Activated CD8-positive, alpha-beta memory T cell treated with anti-CD3 and anti-CD28 coated beads for 36 hours (primary cell): ENCODE measurements around the gene CLASP1. TPM values are rescaled to one million over a fixed set of nuclear protein-coding genes. Genes with fewer than 3 reads are reported as not detected.
"Not testable (repeated sequence)": the region's sequence is repeated elsewhere in the genome, so short reads cannot be mapped to it uniquely, and the experiment has no call there.

Experiments
- CTCF ChIA-PET: fragments of 350-600 bp; sonication (Branson Sonifier 250); formaldehyde crosslinking; loops from one replicate; lab custom pipeline; 2021; ENCODE audit warnings: antibody characterized with exemption; lab: Charles Lee
- POLR2A ChIA-PET: fragments of 350-600 bp; sonication (Branson Sonifier 250); formaldehyde crosslinking; loops from one replicate; lab custom pipeline; 2021; ENCODE audit warnings: antibody characterized with exemption; lab: Charles Lee
- total RNA-seq, 2 experiments: library from RNA; stranded (reverse); gene quantifications; one replicate each; pipeline ENCODE4 v1.2.3, GENCODE V29; 2021

CLASP1 gene
- total RNA-seq, 2 experiments from 2014 or later, result 63.0 to 67.4 TPM

DNA sequence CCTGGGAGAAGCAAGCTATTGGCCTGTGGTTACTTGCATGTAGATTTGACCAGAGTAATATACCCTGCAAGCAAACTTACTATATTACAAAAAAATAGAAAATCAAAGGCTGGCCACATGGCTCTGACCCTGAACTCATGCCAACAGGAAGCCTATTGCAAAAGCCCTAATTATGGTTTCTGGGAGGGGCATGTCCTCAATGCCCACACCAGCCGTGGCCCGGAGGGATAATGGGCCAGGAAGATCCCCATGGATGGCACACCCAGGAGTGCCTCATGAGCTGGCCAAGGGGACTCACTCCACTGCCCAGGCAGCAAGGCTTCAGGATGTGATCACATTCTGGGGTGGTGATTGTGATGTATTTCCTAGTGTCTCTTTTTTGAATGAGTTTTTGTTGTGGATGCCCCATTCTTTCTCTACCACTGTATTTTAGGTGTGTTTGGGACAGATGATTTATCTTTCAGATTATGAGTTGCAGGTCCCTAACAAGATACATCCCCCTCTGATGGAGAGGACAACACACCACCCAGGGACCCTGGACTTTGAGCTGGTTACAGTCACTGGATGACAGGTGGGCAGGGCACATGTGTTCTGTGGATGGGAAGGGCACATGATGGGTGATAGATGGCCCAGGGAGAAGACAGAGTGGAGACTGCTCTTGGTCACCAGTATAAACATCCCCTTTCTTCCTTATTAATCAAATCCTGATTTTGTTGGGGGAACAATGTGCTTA, 345.6 kb downstream of the CLASP1 start:
- ChIA-PET CTCF (interaction anchor here (0.5 kb wide), 1 partner anchor 218 kb away, joined by 3 read pairs; no protein-coding TSS in a partner anchor), POLR2A (no interaction called here)

DNA sequence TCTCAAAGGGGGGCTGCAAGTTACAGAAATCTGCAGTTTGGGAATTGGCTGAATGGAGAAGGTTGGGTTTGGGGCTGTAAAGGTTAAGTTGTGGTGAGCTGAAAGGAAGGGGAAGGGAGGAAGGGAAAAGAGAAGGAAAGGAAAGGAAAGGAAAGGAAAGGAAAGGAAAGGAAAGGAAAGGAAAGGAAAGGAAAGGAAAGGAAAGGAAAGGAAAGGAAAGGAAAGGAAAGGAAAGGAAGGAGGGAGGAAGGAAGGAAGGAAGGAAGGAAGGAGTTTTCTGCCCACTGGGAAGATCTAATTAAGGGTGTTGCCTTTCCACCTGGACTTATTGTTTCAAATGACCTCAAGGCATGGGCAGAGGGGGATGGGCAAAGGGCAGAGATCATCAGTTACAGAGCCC, 348.1 kb downstream of the CLASP1 start:
- CTCF ChIA-PET, POLR2A ChIA-PET: not testable (repeated sequence)

DNA sequence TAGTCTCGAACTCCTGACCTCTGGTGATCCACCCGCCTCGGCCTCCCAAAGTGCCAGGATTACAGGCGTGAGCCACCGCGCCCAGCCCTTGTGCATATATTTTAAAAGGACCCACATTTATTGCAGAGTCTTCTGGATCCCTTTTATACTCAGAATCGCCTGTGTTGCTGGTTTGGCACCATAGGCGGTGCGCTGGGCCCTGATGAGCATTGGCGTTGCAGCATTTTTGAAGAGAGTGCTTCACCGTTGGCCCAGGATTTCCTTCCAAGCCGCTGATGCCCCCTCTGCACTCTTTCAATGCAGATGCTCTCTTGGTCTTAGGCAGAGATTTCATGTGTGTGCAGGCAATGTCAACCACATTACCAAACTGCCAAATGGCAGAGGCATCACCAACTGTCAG, 350.8 kb downstream of the CLASP1 start:
- CTCF ChIA-PET, result no interaction called here

DNA sequence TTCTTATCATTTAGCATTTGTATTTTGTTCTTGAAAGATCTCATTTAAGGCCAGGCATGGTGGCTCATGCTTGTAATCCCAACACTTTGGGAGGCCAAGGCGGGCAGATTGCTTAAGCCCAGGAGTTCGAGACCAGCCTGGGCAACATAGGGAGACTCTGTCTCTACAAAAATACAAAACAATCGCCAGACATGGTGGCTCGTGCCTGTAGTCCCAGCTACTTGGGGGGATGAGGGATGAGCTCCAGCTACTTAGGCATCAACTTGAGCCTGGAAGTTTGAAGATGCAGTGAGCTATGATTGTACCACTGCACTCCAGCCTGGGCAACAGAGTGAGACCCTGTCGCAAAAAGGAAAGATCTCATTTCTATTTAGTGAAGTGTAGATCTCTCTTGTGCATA, 351.4 kb downstream of the CLASP1 start:
- CTCF ChIA-PET, POLR2A ChIA-PET: not testable (repeated sequence)

More for the DNA sequence above, 350.8 kb downstream of the CLASP1 start:
- POLR2A ChIA-PET, result no interaction called here

DNA sequence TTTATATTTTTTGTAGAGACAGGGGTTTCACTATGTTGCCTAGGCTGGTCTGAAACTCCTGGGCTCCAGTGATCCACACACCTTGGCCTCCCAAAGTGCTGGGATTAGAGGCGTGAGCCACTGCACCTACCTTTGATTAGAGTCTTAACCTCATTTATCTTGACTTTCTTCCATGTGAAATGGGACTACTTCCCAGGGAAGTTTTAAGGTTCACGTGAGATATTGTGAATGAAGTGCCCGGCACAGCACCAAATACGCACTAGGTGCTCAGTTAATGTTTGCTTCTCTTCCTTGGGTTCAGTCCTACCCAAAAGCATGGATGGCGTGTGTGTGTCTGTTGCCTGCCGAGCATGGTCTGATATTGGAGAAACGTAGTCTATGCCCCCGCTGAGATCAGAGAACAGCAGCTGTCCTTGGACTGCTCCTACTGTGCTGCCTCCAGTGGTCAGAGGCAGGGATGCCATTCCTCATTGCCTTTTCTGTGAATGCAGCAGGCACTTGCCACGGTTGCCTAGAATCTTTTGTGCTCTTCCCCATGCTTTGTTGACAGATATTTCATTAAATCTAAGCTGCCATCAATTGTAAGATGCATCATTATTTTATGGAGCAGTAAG, 351.9 kb downstream of the CLASP1 start:
- ChIA-PET CTCF (no interaction called here), POLR2A (no interaction called here)

DNA sequence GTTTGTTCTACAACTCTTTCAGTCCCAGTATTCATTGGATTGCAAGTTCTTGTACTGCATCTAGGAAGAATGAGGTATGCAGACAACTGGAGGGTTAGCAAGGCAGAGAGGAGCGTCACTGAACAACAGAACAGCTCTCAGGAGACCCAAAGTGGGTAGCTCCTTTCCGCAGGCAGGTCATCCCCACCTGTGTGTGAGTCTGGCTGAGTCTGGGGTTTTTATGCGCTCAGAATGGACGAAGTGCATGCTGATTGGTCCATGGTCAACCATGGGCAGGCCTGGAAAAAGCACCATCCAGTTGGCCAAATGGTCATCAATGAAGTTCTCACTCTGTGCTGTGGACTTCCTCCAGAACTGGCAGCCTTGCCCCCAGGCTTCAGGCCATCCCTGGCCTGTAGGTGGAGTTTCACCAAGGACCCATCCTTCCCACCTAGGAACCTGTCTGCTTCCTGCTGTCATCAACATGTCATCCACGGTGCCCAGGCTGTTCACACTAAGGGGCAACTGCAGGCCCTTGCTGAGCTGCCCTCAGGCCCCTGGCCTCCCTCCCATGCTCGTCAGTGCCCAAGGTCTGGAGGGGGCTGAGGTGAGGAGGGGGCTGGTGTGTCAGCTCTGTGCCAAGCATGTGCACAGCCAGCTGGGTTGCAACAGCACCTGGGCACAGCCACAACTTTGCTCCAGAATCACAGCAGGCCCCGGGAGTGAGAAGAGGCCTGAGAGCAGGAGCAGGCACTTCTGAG, 353.2 kb downstream of the CLASP1 start:
- ChIA-PET POLR2A (no interaction called here), CTCF (no interaction called here)

DNA sequence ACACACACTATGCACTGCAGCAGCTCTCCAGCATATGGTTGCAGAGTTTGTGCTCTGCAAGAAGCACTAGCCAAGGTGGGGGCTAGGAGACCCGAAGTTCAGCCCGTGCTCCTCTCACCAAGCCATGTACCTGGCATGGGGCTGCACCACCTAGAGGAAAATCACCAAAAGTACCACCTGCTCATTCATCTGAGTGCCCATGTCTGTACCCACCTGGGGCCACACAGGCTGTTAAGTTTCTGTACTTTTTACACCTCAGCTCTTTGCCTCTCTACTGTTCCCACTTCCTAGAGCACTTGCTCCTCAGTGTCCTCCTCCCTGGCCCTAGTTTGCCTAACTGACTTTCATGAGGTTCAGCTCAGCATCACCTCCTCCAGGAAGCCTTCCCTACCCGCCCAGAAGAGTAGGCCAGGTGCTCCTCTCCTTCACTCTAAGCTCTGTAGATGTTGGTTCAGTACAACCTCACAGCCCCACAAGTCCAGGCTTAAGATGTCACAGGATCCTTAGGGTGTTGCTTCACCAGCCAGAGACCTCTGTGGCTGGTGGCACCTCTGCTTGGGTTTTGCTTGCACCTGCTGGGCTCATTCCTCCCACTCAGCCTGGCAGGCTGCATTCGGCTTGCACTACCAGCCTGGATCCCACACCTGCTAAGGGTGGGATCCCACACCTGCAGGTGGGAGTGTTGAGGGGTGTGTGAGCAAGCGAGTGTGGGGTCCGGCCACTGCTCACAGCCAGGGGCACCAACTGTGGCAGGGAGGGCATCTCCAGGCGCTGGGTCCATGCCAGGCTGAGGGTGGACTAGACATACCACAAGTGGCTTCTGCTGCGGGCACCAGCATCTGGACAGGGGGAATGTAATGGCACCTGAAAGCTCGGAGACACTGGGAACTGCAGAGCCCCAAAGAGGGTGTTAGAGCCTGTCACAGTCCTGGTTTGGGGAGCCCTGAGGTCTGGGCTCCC, 354.1 kb downstream of the CLASP1 start:
- ChIA-PET POLR2A (no interaction called here), CTCF (no interaction called here)

DNA sequence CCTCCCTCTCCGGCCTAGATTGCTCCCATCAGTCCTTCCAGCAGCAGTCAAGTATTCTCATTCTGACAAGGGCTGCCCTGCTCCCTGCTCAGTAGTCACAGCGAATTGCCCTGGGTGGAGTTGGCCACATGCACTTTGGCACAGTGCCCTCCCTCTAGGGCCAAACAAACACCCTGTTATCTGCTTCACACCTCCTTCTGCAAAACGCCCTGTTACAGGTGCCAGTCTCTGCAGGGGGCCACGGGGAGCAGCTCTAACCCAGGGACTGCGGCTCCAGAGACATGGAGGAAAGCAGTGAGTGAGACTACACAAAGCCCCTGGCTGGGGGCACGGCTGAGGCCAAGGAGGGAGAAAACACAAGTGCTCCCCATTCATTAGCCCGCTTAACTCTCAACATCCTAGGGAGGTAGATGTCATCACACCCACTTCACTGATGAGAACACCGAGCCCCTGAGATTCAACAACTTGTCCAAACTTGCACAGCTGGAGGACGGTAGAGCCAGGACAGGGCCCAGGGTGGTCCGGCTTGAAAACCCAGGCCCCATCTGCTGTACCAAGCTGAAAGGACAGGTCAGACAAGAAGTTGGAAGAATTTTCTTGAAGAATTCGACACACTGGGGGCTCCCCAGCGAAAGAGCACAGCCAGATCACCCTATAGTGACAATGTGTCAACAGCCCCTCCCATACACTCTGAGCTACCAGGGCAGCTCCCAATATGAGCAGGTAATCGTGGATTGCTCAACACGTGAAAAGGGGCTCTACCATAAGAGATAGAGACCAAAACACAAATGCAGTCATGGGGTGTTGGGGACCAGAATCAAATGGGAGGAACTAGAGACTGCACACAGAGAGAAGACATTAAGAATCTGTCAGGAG, 355.6 kb downstream of the CLASP1 start:
- CTCF ChIA-PET, result no interaction called here
- POLR2A ChIA-PET, result no interaction called here

DNA sequence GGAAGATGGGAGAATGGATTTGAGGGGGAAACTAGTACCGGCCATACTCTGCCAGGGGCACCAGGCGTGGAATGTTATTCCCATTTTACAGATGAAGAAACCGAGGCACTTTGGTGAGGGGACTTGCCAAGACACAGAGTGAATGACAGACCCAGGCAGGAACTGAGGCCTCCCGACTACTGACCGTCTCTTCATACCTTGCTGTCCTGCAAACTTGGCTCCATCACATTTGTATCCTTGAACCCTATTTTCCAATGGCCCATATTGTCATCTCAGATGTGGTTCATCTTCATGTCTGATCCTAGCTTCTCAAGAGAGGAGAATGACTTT, 358.0 kb downstream of the CLASP1 start:
- ChIA-PET POLR2A (no interaction called here), CTCF (no interaction called here)

DNA sequence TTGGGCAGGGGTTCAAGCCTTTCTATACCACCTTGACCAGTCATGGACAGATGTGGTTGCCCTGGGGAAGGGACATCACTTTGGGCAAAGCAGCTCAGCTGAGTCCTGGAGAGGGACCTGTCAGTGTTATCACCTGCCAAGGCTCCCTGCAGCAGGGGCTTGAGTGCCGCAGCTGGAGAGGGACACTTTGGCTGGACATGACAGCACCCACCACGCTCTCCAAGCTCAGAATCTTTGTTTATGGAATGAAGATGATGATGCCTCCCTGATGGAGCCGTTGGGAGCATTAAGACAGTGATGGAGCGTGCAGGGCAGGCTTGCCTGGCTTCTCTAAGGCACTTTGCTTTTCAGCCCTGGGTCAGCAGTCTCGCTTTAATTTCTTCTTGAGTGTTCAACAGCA, 360.0 kb downstream of the CLASP1 start:
- POLR2A ChIA-PET, result no interaction called here
- CTCF ChIA-PET, result no interaction called here

DNA sequence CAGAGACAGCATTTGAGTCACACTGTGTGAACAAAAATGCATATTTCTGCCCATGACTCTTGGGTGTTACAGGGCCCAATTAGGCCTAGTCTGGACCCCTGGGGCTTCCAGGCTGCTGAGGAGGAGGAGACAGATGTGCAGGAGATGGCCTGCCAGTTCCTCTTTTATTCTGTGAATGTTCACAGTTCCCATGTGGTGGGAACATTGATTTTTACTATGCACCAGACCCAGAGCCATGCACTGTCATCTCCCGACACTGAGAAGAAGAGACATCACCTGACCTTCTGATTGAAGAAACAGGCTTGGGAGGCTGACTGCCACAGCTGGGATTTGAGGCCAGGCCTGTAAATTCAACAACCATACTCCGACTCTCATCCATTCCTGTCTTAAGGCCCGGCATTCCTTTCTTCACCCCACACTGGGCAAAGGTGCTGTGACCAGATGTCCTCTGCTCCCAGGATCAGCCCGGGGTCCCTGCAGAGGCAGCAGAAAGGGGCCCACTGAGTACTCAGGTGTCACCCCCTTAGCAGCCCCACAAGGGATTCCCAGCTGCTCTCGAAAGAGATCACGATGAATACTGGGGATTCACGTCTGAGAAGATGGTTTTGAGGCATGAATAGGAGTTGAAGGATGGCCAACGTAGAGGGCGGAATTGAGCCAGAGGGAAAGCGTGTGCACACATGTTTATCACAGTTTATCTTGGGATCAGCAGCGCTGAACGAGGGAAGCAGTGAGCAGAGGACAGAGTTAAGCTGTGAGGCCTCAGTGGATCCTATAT, 360.6 kb downstream of the CLASP1 start:
- ChIA-PET POLR2A (no interaction called here), CTCF (no interaction called here)

DNA sequence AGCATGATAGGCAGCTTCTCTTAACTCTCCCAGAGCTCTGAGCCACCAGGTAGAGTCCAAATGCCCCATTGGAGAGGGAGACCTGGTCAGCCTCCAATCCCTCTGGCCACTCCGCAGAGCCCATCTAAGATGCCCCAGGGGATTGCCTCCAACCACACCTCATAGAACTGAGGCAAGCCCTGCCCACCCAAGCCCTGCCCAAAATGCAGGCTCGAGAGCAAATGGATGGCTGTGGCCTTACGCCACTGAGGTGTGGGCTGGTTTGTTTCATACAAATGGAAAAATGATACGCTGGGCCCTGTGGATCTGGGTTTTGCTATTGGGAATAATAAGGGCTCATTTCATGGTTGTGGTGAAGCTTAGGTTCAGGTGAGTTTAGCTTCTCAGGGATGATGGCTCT, 361.3 kb downstream of the CLASP1 start:
- ChIA-PET CTCF (no interaction called here), POLR2A (no interaction called here)

Other genes with a start within 250 kb of the CLASP1 start
- not detected for gene RNU4ATAC, start 118.6 kb downstream of the CLASP1 start, total RNA-seq
- gene NIFK, start 87.4 kb upstream of the CLASP1 start, total RNA-seq, result 100 to 1,000 TPM; 178 to 179 TPM
- gene TSN, start 106.2 kb upstream of the CLASP1 start, total RNA-seq, result 10 to 100 TPM; 78.0 to 89.5 TPM